ENCODE measurements around the gene HOXB5.

The HOXB5 gene

DNA sequence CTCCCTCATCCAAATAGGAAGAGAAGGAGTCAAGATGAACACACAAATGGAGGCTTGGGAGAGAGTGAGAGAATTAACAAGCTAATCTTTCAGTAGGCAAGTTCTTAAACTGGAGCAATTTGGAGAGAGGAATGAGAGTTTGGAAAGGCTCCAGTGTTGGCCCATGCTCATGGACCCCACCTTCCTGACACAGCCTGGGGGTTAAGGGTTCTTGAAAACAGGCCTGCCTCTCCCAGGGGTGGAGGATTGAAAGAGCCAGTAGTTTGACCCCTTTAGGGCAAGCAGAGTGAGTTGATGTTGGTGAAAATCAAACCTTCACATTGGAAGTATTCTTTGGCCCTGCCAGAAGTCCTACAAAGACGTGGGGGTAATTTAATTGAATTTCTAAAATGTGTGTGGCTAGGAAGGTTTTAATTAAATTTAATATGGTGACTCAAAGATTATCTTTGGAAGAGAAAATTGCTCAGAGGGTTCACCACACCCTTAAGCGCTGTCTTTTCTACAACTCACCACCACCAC lies 9.3 kb downstream of the HOXB5 start:
- H3K4me1 ChIP-seq (ENCODE audit: control insufficient read depth, insufficient read depth, low read length): peaks cover 57% of the 10 kb centered on the region
- CTCF ChIA-PET: interaction anchor here (0.6 to 2.4 kb wide), 11 partner anchors 9 to 369 kb away, joined by 3 to 15 read pairs (median 5); partner anchors contain the start of gene HOXB5
- TF ChIP-seq ZNF776 (tag by site-specific recombination; IDR thresholded peaks at IDR 0.05; ENCODE audit: borderline replicate concordance): no peak
- TF ChIP-seq KLF1 (tag by site-specific recombination; IDR thresholded peaks at IDR 0.05): peak; percentile 66; the same call in 1 of the 2 replicates
- peak; percentile 49; the same call in 1 of the 2 replicates for TF ChIP-seq GLIS1 (tag by site-specific recombination; IDR thresholded peaks at IDR 0.05)
- TF ChIP-seq PRDM1 (tag by site-specific recombination; IDR thresholded peaks at IDR 0.05): peak; percentile 65
- TF ChIP-seq ZNF140 (tag by site-specific recombination; IDR thresholded peaks at IDR 0.05): no peak
- TF ChIP-seq ZNF677 (tag by site-specific recombination; IDR thresholded peaks at IDR 0.05): no peak
- no peak for TF ChIP-seq ZNF274 (IDR thresholded peaks at IDR 0.05; ENCODE audit: low read length)
- no peak for TF ChIP-seq ZNF274 (tag by site-specific recombination; IDR thresholded peaks at IDR 0.05; ENCODE audit: borderline replicate concordance)
- TF ChIP-seq SP3 (tag by site-specific recombination; IDR thresholded peaks at IDR 0.05): no peak
- no peak for TF ChIP-seq TCF7L2 (IDR thresholded peaks at IDR 0.05; ENCODE audit: borderline replicate concordance, low read depth, low read length)
- no peak for TF ChIP-seq ZNF248 (tag by site-specific recombination; IDR thresholded peaks at IDR 0.05)
- TF ChIP-seq ZNF692 (tag by site-specific recombination; IDR thresholded peaks at IDR 0.05): 0 out of 2 replicates have a peak, but pooled peaks have one; percentile 51
- no peak for TF ChIP-seq ZNF660 (tag by site-specific recombination; IDR thresholded peaks at IDR 0.05)
- TF ChIP-seq, protein P1, sequence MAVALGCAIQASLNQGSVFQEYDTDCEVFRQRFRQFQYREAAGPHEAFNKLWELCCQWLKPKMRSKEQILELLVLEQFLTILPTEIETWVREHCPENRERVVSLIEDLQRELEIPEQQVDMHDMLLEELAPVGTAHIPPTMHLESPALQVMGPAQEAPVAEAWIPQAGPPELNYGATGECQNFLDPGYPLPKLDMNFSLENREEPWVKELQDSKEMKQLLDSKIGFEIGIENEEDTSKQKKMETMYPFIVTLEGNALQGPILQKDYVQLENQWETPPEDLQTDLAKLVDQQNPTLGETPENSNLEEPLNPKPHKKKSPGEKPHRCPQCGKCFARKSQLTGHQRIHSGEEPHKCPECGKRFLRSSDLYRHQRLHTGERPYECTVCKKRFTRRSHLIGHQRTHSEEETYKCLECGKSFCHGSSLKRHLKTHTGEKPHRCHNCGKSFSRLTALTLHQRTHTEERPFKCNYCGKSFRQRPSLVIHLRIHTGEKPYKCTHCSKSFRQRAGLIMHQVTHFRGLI (tag by site-specific recombination; IDR thresholded peaks at IDR 0.05): no peak
- no peak for TF ChIP-seq ZIC2 (tag by site-specific recombination; IDR thresholded peaks at IDR 0.05)
- no peak for TF ChIP-seq ZNF157 (tag by site-specific recombination; IDR thresholded peaks at IDR 0.05)
- TF ChIP-seq ZNF132 (tag by site-specific recombination; IDR thresholded peaks at IDR 0.05; ENCODE audit: borderline replicate concordance): no peak
- TF ChIP-seq IKZF3 (tag by site-specific recombination; IDR thresholded peaks at IDR 0.05): 0 out of 2 replicates have a peak, but pooled peaks have one; percentile 2
- TF ChIP-seq ZNF670 (tag by site-specific recombination; IDR thresholded peaks at IDR 0.05; ENCODE audit: low read depth): no peak
- TF ChIP-seq ZNF426 (tag by site-specific recombination; IDR thresholded peaks at IDR 0.05): no peak
- no peak for TF ChIP-seq ZNF302 (tag by site-specific recombination; IDR thresholded peaks at IDR 0.05; ENCODE audit: low read depth)
- TF ChIP-seq ZNF335 (tag by site-specific recombination; conservative IDR thresholded peaks at IDR 0.05): peak; percentile 39
- no peak for TF ChIP-seq ZNF768 (tag by site-specific recombination; IDR thresholded peaks at IDR 0.05)
- TF ChIP-seq BCL6B (tag by site-specific recombination; IDR thresholded peaks at IDR 0.05): no peak
- 0 out of 2 replicates have a peak, but pooled peaks have one; percentile 27 for TF ChIP-seq BCL11A (tag by site-specific recombination; IDR thresholded peaks at IDR 0.05; ENCODE audit: low read depth)
- TF ChIP-seq, protein P2, sequence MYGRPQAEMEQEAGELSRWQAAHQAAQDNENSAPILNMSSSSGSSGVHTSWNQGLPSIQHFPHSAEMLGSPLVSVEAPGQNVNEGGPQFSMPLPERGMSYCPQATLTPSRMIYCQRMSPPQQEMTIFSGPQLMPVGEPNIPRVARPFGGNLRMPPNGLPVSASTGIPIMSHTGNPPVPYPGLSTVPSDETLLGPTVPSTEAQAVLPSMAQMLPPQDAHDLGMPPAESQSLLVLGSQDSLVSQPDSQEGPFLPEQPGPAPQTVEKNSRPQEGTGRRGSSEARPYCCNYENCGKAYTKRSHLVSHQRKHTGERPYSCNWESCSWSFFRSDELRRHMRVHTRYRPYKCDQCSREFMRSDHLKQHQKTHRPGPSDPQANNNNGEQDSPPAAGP (tag by site-specific recombination; IDR thresholded peaks at IDR 0.05): 0 out of 2 replicates have a peak, but pooled peaks have one; percentile 28
- no peak for TF ChIP-seq ZNF221 (tag by site-specific recombination; IDR thresholded peaks at IDR 0.05; ENCODE audit: borderline replicate concordance)
- no peak for TF ChIP-seq ZNF155 (tag by site-specific recombination; IDR thresholded peaks at IDR 0.05)
- H3K4me3 ChIP-seq (ENCODE audit: low read depth, low read length): no peak overlapping the region
- POLR2A ChIA-PET: interaction anchor here (1.1 to 1.2 kb wide), 2 partner anchors 26 to 43 kb away, joined by 3 to 5 read pairs; no protein-coding TSS in a partner anchor
- peaks cover 0 to 21% of the 10 kb centered on the region in 2 experiments; a peak in 1 of 3 replicates for H3K36me3 ChIP-seq (ENCODE audit: control insufficient read depth in 2 of 2, insufficient read depth in 1 of 2, low read length in 2 of 2)
- peak overlapping the region; percentile 92 for H3K27ac ChIP-seq (ENCODE audit: extremely low read depth, low read depth, low read length)
- H3K9me3 ChIP-seq (ENCODE audit: control insufficient read depth, insufficient read depth, low read depth, low read length): no peaks in the 10 kb centered on the region
